GM23338 (cell line): Measurements from ENCODE around the gene EXOC3. TPM values are rescaled to one million over a fixed set of nuclear protein-coding genes. Genes with fewer than 3 reads are reported as not detected.

Experiments used
- ATAC-seq: fragments of 200-7000 bp; cut with Tn5 transposase; 3 replicates; pipeline ENCODE4 v1.9.1; 2020
- DNase-seq: peaks from one replicate; pipeline ENCODE4 v3.0.0-alpha.2; 2015; ENCODE audit warnings: low spot score
- H2AFZ ChIP-seq: fragments of 200-600 bp; sonication (generic); 2 replicates; pipeline ENCODE4 v1.8.0; 2016; ENCODE audit warnings: antibody characterized with exemption, mild to moderate bottlenecking, moderate library complexity
- H3F3A ChIP-seq: fragments of 200-600 bp; sonication (generic); replicated peaks from 2 replicates; pipeline ENCODE4 v1.8.0; 2017; ENCODE audit warnings: antibody characterized with exemption, mixed run types, low read depth
- H3K27ac ChIP-seq: fragments of 200-600 bp; sonication (generic); 2 replicates; pipeline ENCODE4 v1.6.1; 2016; ENCODE audit warnings: low read depth
- H3K27me3 ChIP-seq: fragments of 200-600 bp; sonication (generic); 2 replicates; pipeline ENCODE4 v1.8.0; 2016; ENCODE audit warnings: mild to moderate bottlenecking, mixed run types, moderate library complexity; ENCODE audit not compliant: insufficient read depth
- H3K36me3 ChIP-seq: fragments of 200-600 bp; sonication (generic); 2 replicates; pipeline ENCODE4 v1.8.0; 2016; ENCODE audit warnings: mild to moderate bottlenecking; ENCODE audit not compliant: insufficient read depth
- H3K4me1 ChIP-seq: fragments of 200-600 bp; sonication (generic); 2 replicates; pipeline ENCODE4 v1.8.0; 2016; ENCODE audit warnings: mild to moderate bottlenecking, moderate library complexity; ENCODE audit not compliant: insufficient read depth
- H3K4me2 ChIP-seq: fragments of 200-600 bp; sonication (generic); 2 replicates; pipeline ENCODE4 v1.7.1; 2017; ENCODE audit warnings: mixed run types
- H3K4me3 ChIP-seq: fragments of 200-600 bp; sonication (generic); 2 replicates; pipeline ENCODE4 v1.6.1; 2016; ENCODE audit warnings: mixed run types
- H3K79me2 ChIP-seq: fragments of 200-600 bp; sonication (generic); replicated peaks from 2 replicates; pipeline ENCODE4 v1.8.0; 2017; ENCODE audit warnings: mild to moderate bottlenecking; ENCODE audit not compliant: insufficient read depth
- H3K9me2 ChIP-seq: fragments of 200-600 bp; sonication (generic); 2 replicates; pipeline ENCODE4 v1.8.0; 2017; ENCODE audit not compliant: insufficient read depth
- H4K20me1 ChIP-seq: fragments of 200-600 bp; sonication (generic); replicated peaks from 2 replicates; pipeline ENCODE4 v1.8.0; 2017; ENCODE audit warnings: mild to moderate bottlenecking; ENCODE audit not compliant: insufficient read depth
- H3K27ac Mint-ChIP-seq: 2 replicates; pipeline ENCODE4 v1.8.0; 2020; ENCODE audit warnings: inconsistent platforms, mild to moderate bottlenecking, moderate library complexity, mixed read lengths
- H3K27me3 Mint-ChIP-seq: 3 replicates; pipeline ENCODE4 v1.8.0; 2022; ENCODE audit warnings: low read depth, mild to moderate bottlenecking, moderate library complexity, mixed read lengths, inconsistent platforms; ENCODE audit not compliant: insufficient read depth, poor library complexity
- H3K36me3 Mint-ChIP-seq: 3 replicates; pipeline ENCODE4 v1.8.0; 2021; ENCODE audit warnings: low read depth, mild to moderate bottlenecking, inconsistent platforms, moderate library complexity, mixed read lengths
- H3K4me1 Mint-ChIP-seq: 3 replicates; pipeline ENCODE4 v1.8.0; 2020; ENCODE audit warnings: mild to moderate bottlenecking, inconsistent platforms, mixed read lengths
- H3K4me3 Mint-ChIP-seq: 3 replicates; pipeline ENCODE4 v1.8.0; 2021; ENCODE audit warnings: moderate library complexity, mild to moderate bottlenecking, inconsistent platforms, mixed read lengths
- H3K9me3 Mint-ChIP-seq: 3 replicates; pipeline ENCODE4 v1.8.0; 2020; ENCODE audit warnings: moderate library complexity, mild to moderate bottlenecking, inconsistent platforms, mixed read lengths
- CREB1 ChIP-seq: fragments of 250-450 bp; sonication (Bioruptor Pico); IDR thresholded peaks from 2 replicates; pipeline ENCODE4 v1.5.0; 2020; ENCODE audit warnings: low read depth, mild to moderate bottlenecking, moderate library complexity
- ETS1 ChIP-seq: IDR thresholded peaks from 2 replicates; pipeline ENCODE4 v1.6.1; 2016; ENCODE audit warnings: antibody characterized with exemption
- EZH2 ChIP-seq: fragments of 200-600 bp; sonication (generic); IDR thresholded peaks from one replicate; pipeline ENCODE4 v1.8.0; 2017; ENCODE audit warnings: antibody characterized with exemption, mild to moderate bottlenecking, low read depth; ENCODE audit not compliant: unreplicated experiment
- EZH2phosphoT487 ChIP-seq: fragments of 200-600 bp; sonication (generic); IDR thresholded peaks from one replicate; pipeline ENCODE4 v1.8.1; 2018; ENCODE audit warnings: antibody characterized with exemption; ENCODE audit not compliant: unreplicated experiment
- JUNB ChIP-seq: IDR thresholded peaks from one replicate; pipeline ENCODE4 v1.6.1; 2016; ENCODE audit warnings: antibody characterized with exemption; ENCODE audit not compliant: unreplicated experiment
- NANOG ChIP-seq: IDR thresholded peaks from 2 replicates; pipeline ENCODE4 v1.6.1; 2016; ENCODE audit warnings: antibody characterized with exemption, borderline replicate concordance
- POLR2AphosphoS5 ChIP-seq: IDR thresholded peaks from 2 replicates; pipeline ENCODE4 v1.6.1; 2016; ENCODE audit warnings: antibody characterized with exemption, low read depth
- REST ChIP-seq: IDR thresholded peaks from one replicate; pipeline ENCODE4 v1.6.1; 2018; ENCODE audit warnings: antibody characterized with exemption; ENCODE audit not compliant: unreplicated experiment
- STAT1 ChIP-seq: IDR thresholded peaks from one replicate; pipeline ENCODE4 v1.6.1; 2016; ENCODE audit warnings: antibody characterized with exemption; ENCODE audit not compliant: unreplicated experiment
- ZNF114 ChIP-seq: fragments of 250-450 bp; sonication (Bioruptor Pico); IDR thresholded peaks from 2 replicates; pipeline ENCODE4 v1.5.0; 2020; ENCODE audit warnings: mild to moderate bottlenecking, moderate library complexity
- ZNF331 ChIP-seq: fragments of 250-450 bp; sonication (Bioruptor Pico); IDR thresholded peaks from 2 replicates; pipeline ENCODE4 v1.5.0; 2020; ENCODE audit warnings: low read depth, mild to moderate bottlenecking, moderate library complexity
- ZNF462 ChIP-seq: fragments of 250-450 bp; sonication (Bioruptor Pico); IDR thresholded peaks from 2 replicates; pipeline ENCODE4 v1.5.0; 2020; ENCODE audit warnings: mild to moderate bottlenecking, moderate library complexity
- polyA plus RNA-seq: library from polyadenylated mRNA; unstranded; fragments of >200 nt; fragmentation: Nextera tagmentation; extraction: Ambion mirVana; gene quantifications from 2 replicates; pipeline ENCODE4 v1.2.1, GENCODE V29; 2016
- total RNA-seq: library from RNA; depleted of rRNA; stranded (reverse); fragments of >200 nt; shearing (Covaris generic); gene quantifications from 2 replicates; pipeline ENCODE4 v1.2.3, GENCODE V29; 2014
- TF ChIP-seq, protein P1 (sequence below), 2 experiments: fragments of 200-600 bp in 1 of 2; sonication (generic) in 1 of 2; conservative IDR thresholded peaks; 2 replicates each; pipeline versions ENCODE4 v1.5.1 to v1.6.1; 2016 to 2017; ENCODE audit warnings: antibody characterized with exemption in 2 of 2, low read depth in 2 of 2, mild to moderate bottlenecking in 2 of 2, moderate library complexity in 1 of 2

The EXOC3 gene
- total and polyA plus RNA-seq, 2 experiments from 2014 or later = 13.4 to 31.6 TPM

DNA sequence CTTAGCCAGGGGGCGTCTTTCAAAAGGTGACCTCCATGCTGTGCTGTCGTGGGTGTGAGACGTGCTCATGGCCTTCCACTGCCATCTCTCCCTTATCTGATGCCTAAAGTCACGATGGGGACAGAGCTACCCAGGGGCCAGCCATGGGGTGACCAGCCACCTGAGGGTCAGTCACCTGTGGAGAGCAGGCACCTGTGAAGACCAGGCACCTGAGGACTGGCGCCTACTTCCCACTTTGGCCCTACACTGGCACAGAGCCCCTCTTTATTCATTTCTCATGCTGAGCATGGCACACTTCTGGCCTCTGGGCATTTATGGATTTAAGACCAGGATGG is 6.4 kb upstream of the EXOC3 start:
- H3K36me3 Mint-ChIP-seq = no peaks in the 10 kb centered on the region
- H2AFZ ChIP-seq = no peak overlapping the region
- H3K27ac Mint-ChIP-seq = no peak overlapping the region
- ATAC-seq = no peak
- H3K9me3 Mint-ChIP-seq = no peaks in the 10 kb centered on the region
- no peaks in the 10 kb centered on the region for H3K36me3 ChIP-seq
- no peaks in the 10 kb centered on the region for H3K79me2 ChIP-seq
- no peak for TF ChIP-seq ZNF114 (CRISPR knock-in tag)
- no peak for TF ChIP-seq ZNF331 (CRISPR knock-in tag)
- no peak for TF ChIP-seq ZNF462 (CRISPR knock-in tag)
- no peak for TF ChIP-seq REST
- TF ChIP-seq STAT1 = no peak
- no peak for TF ChIP-seq EZH2
- no peak for TF ChIP-seq EZH2phosphoT487
- TF ChIP-seq CREB1 = no peak
- TF ChIP-seq ETS1 = no peak
- TF ChIP-seq, protein P1, sequence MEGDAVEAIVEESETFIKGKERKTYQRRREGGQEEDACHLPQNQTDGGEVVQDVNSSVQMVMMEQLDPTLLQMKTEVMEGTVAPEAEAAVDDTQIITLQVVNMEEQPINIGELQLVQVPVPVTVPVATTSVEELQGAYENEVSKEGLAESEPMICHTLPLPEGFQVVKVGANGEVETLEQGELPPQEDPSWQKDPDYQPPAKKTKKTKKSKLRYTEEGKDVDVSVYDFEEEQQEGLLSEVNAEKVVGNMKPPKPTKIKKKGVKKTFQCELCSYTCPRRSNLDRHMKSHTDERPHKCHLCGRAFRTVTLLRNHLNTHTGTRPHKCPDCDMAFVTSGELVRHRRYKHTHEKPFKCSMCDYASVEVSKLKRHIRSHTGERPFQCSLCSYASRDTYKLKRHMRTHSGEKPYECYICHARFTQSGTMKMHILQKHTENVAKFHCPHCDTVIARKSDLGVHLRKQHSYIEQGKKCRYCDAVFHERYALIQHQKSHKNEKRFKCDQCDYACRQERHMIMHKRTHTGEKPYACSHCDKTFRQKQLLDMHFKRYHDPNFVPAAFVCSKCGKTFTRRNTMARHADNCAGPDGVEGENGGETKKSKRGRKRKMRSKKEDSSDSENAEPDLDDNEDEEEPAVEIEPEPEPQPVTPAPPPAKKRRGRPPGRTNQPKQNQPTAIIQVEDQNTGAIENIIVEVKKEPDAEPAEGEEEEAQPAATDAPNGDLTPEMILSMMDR (conservative IDR thresholded peaks at IDR 0.05; ENCODE audit: low read depth in 2 of 2) = no peak; a peak in 1 of 4 replicates
- no peak for TF ChIP-seq NANOG
- no peak for TF ChIP-seq POLR2AphosphoS5
- no peak for TF ChIP-seq JUNB
- no peaks in the 10 kb centered on the region for H3F3A ChIP-seq
- H3K4me3 Mint-ChIP-seq = no peak overlapping the region
- no peak overlapping the region for H3K4me2 ChIP-seq
- no peak for DNase-seq
- peaks cover 9% of the 10 kb centered on the region for H3K27me3 Mint-ChIP-seq
- H3K4me1 ChIP-seq = no peaks in the 10 kb centered on the region
- no peaks in the 10 kb centered on the region; the same call in 2 of the 3 replicates for H3K4me1 Mint-ChIP-seq
- H3K9me2 ChIP-seq = no peaks in the 10 kb centered on the region
- no peaks in the 10 kb centered on the region for H4K20me1 ChIP-seq
- no peak overlapping the region for H3K27ac ChIP-seq
- H3K4me3 ChIP-seq = no peak overlapping the region
- H3K27me3 ChIP-seq = no peaks in the 10 kb centered on the region
